Lower lobe of right lung (tissue), 2 donors: ENCODE results near the gene LSAMP. TPM values are rescaled to one million over a fixed set of nuclear protein-coding genes. Genes with fewer than 3 reads are reported as not detected.
"Not testable (repeated sequence)": the region's sequence is repeated elsewhere in the genome, so short reads cannot be mapped to it uniquely, and the experiment has no call there.

Experiments used
- ATAC-seq, 2 donors: fragments of 200-7000 bp; cut with Tn5 transposase; one replicate each; pipeline ENCODE4 v1.9.1; 2020 to 2022; ENCODE audit warnings: mild to moderate bottlenecking in 2 of 2, moderate library complexity in 2 of 2
- DNase-seq: peaks from one replicate; pipeline ENCODE4 v3.0.0-alpha.2; 2020
- H3K27ac ChIP-seq: fragments of 200-600 bp; one replicate; pipeline ENCODE4 v1.8.0; 2022
- H3K27me3 ChIP-seq: fragments of 200-600 bp; one replicate; pipeline ENCODE4 v1.8.0; 2022; ENCODE audit warnings: low read depth
- H3K36me3 ChIP-seq: fragments of 200-600 bp; one replicate; pipeline ENCODE4 v1.8.0; 2022; ENCODE audit warnings: mild to moderate bottlenecking
- H3K4me1 ChIP-seq: fragments of 200-600 bp; one replicate; pipeline ENCODE4 v1.8.0; 2022
- H3K4me3 ChIP-seq: fragments of 200-600 bp; one replicate; pipeline ENCODE4 v1.8.0; 2022; ENCODE audit warnings: mild to moderate bottlenecking
- H3K9me3 ChIP-seq: fragments of 200-600 bp; one replicate; pipeline ENCODE4 v1.8.0; 2022
- CTCF ChIP-seq: fragments of 200-600 bp; IDR thresholded peaks from one replicate; pipeline ENCODE4 v1.8.0; 2022; ENCODE audit warnings: antibody characterized with exemption, mild to moderate bottlenecking
- intact Hi-C: fragments of 100-400 bp; cut with DNase I; formaldehyde crosslinking; loops from one replicate; pipeline ENCODE4 v1.11.0; 2022
- total RNA-seq: library from RNA; stranded (reverse); fragmentation: NEBNext Ultra II Directional; extraction: Animal tissue kit (Norgen Biotek cat#: 25700); gene quantifications from one replicate; pipeline ENCODE4 v1.2.1, GENCODE V29; 2021
- donor health status: DM: no; HTN: yes; CAD: no; lungs with severe emphysema.

The LSAMP gene
- total RNA-seq, 1 donor from 2014 or later: 20.1 TPM

- intact Hi-C loops: no loop called here
- no peak for TF ChIP-seq CTCF
Observed at GRCh38 chr3:116084999-116085791, 360.1 kb downstream of the LSAMP start.

GRCh38 chr3:116083683-116084082 is 361.6 kb downstream of the LSAMP start:
- H3K36me3 ChIP-seq: no peaks in the 10 kb centered on the region
- no peak overlapping the region for H3K4me3 ChIP-seq
- no peaks in the 10 kb centered on the region for H3K4me1 ChIP-seq
- ATAC-seq (no peak), DNase-seq (no peak)
- intact Hi-C loops: no loop called here
- no peaks in the 10 kb centered on the region for H3K27me3 ChIP-seq
- no peaks in the 10 kb centered on the region for H3K9me3 ChIP-seq
- H3K27ac ChIP-seq: no peak overlapping the region
- no peak for TF ChIP-seq CTCF

More at GRCh38 chr3:116084999-116085791, 360.1 kb downstream of the LSAMP start:
- Histone ChIP-seq H3K36me3 (no peaks in the 10 kb centered on the region), H3K4me3 (no peak overlapping the region), H3K27ac (no peak overlapping the region), H3K9me3 (no peaks in the 10 kb centered on the region), H3K27me3 (no peaks in the 10 kb centered on the region), H3K4me1 (no peaks in the 10 kb centered on the region)
- DNase-seq (no peak), ATAC-seq (no peak)

GRCh38 chr3:116078561-116078960 is 366.7 kb downstream of the LSAMP start:
- DNase-seq (no peak), ATAC-seq (no peak)
- Histone ChIP-seq H3K27me3 (no peaks in the 10 kb centered on the region), H3K36me3 (no peaks in the 10 kb centered on the region), H3K4me1 (no peaks in the 10 kb centered on the region), H3K4me3 (no peak overlapping the region), H3K9me3 (no peaks in the 10 kb centered on the region), H3K27ac (no peak overlapping the region)
- intact Hi-C loops: no loop called here
- TF ChIP-seq CTCF: no peak

- ATAC-seq: no peak
- no peak for DNase-seq
- TF ChIP-seq CTCF: no peak
- H3K9me3 ChIP-seq: no peaks in the 10 kb centered on the region
- intact Hi-C loops: no loop called here
- no peaks in the 10 kb centered on the region for H3K36me3 ChIP-seq
- H3K27me3 ChIP-seq: no peaks in the 10 kb centered on the region
- H3K4me3 ChIP-seq: no peak overlapping the region
- no peak overlapping the region for H3K27ac ChIP-seq
- no peaks in the 10 kb centered on the region for H3K4me1 ChIP-seq
Observed at GRCh38 chr3:116077557-116077956, 367.7 kb downstream of the LSAMP start.

- intact Hi-C loops: no loop called here
- no peaks in the 10 kb centered on the region for H3K4me1 ChIP-seq
- H3K27ac ChIP-seq: no peak overlapping the region
- H3K9me3 ChIP-seq: no peaks in the 10 kb centered on the region
- H3K27me3 ChIP-seq: no peaks in the 10 kb centered on the region
- ATAC-seq (no peak), DNase-seq (no peak)
- no peaks in the 10 kb centered on the region for H3K36me3 ChIP-seq
- no peak for TF ChIP-seq CTCF
- H3K4me3 ChIP-seq: no peak overlapping the region
Observed at GRCh38 chr3:116077059-116077458, 368.2 kb downstream of the LSAMP start.

GRCh38 chr3:116070516-116071278 is 374.6 kb downstream of the LSAMP start:
- DNase-seq, H3K4me1 ChIP-seq, intact Hi-C loops, ATAC-seq, H3K36me3 ChIP-seq, H3K27me3 ChIP-seq, H3K4me3 ChIP-seq, H3K9me3 ChIP-seq, H3K27ac ChIP-seq: not testable (repeated sequence)
